ENCODE results near the gene PCED1B.
A peak's percentile ranks its signal among the peaks of the same experiment; 100 is the strongest.
"Not testable (repeated sequence)": the region's sequence is repeated elsewhere in the genome, so short reads cannot be mapped to it uniquely, and the experiment has no call there.

PCED1B gene

DNA sequence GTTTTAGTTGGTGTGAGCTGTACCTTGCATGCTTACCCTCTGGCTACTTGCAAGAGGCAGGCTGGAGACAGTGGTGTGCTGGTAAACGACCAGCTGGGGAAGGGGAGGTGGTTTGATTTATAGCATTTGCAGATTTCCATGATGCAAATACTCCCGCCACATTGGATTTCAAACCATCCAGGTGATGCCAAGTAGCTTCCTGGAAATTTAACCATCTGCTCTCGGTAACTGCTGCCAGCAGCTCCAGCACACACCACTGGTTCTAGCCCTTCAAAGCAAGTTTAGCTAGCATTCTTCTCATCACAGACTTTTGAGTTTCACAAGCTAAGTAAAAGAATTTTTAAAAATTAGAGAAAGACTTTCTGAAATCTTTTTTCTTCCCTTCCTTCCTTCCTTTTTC lies 104.8 kb downstream of the PCED1B start:
- peak; percentile 48 for DNase-seq

DNA sequence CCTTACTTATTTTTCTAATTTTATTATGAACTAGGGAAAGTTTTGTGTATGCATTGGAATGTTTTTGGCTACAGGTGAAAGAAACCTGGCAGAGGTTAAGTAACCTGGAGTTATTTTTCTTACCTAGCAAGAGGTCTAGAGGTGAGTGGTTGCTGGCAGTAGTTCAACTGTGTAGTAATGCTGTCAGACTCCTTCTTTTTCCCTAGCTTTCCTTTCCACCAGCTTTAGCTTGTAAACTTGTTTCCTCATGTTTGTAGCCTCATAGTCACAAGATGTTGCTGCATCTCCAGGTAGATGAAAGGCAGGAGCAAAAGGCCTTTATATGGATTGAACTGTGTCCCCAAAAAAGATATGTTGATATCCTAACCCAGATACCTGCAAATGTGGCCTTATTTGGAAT lies 105.4 kb downstream of the PCED1B start:
- no peak for DNase-seq

DNA sequence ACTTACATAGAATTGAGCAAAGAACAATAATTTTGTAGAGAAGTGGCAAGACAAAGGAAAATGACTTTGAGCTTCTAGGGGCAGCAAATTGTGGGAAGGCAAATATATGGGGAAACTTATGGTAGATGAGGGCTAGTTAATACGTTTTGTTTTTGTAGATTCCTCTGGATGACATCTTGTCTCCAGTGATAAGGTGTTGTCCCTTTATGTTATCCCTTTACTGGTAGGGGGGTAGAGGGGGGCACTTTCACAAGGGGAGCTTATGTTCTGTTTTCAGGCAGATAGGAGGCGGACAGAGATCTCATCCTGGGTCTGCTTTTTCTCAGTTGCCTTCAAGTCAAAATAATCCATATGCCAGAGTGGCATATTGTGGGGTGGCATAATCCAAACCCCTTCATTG lies 106.8 kb downstream of the PCED1B start:
- DNase-seq = no peak

DNA sequence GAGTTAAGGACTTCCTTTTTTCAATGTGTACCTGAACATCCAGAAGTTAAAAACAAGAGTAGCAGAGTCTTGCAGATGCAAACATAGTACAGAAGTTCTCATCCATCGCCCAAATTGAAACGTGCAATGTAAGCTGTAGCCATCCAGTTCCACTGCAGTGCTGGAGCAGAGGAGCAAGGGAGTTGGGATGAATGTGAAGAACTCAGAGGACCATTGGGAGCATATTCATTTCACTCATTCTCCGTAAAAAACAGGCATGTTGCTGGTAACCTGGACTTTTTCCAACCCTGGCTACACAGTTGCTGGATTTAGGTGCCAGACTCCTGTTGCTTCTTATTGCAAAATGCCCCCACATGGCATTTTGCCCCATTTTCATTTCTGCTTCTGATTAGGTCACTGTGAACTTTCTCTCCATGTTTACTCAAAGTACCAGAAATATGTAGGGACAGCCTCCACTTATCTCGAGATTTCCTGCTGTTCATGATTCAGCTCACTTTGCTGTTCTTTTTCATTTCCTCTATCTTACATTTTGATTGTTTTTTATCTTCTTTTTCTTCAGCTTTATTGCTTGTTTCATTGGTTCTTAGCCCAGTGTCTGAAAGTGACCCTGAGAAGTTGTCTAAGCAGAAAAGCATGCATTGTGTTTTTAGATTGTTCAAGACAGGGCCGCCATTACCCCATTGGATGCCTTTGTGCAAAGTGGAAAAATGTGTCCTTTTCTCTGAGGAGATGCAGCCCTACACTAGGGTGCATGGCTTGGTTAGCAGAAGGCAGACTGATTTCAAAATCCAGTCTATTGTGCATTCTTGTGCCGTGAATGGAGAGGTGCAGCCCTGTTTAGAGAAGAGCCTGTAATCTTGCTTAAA lies 109.4 kb downstream of the PCED1B start:
- no peak for DNase-seq

DNA sequence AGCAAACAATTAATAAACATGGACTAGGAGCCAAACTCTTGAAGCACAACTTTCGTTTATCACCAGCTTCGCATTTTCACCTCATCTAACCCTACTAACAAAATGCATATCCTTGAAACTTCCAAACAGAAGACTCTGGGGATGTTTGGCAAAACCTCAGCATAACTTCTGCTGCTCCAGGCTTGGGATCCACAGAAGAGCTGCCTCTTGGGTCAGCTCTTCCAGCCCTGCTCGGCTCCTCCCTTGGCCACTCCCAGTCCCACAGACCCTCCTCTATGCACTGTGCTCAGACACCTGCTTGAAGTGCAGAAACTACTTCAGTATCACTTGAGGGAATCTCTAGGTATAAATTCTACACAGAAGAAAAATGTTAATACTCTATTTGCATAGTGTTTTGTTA lies 110.3 kb downstream of the PCED1B start:
- no peak for DNase-seq

DNA sequence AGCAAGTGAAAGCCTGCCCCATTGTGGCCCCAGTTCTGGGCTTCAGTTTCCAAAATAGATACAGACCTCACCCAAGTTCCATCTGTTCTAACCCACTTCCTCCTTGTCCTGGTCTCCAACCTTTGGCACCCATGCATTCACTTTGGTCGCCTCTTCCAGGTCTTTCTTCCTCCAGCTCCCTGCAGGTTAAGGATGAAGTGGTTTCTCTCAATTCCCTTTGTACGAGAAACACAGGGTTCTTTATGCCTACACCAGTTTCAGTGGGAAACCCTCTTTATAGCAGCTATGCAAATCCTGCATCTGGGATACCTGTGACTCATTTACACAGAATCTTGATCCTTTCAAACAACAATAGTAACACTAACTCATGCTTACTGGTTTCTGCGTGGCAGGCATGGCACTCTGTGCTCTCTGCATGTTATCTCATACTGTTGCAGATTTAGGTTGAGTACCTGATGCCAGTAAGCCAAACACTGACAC lies 110.9 kb downstream of the PCED1B start:
- no peak for DNase-seq

DNA sequence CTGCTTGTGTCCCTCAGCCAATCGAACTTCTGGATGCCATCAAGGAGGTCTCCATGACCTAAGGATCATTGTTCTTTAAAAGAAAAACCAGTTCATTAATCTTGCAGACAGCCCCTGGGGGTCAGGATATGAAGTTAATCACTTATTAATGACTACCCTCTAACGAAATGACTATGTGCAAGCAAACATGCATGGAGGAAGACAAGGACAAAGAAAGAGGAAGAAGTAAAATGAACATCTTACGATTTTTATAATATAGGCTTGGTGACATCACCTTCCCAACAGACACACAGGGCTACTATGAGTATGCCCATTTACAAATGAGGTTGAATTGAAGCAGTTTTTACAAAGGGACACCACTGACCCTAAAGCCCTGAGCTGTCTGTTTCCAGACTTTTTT lies 111.5 kb downstream of the PCED1B start:
- no peak for DNase-seq

DNA sequence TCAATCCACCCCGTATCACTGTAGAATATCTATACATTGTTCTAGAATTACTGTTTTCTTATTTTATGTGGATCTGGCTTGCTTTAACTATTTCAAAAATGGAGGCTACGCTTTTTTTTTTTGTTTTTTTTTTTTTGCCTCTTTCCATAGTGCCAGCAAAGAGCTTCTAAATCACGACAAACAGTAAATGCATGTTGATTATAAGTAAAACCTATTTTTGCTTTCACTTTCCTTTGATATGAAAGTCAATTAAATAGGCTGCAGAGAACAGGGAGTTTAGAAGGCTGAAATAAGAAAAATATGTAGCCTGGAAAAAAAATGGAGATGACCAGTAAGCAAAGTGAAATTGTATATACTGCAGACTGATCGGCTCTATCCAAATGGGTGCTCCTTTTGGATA lies 112.6 kb downstream of the PCED1B start:
- DNase-seq = no peak

DNA sequence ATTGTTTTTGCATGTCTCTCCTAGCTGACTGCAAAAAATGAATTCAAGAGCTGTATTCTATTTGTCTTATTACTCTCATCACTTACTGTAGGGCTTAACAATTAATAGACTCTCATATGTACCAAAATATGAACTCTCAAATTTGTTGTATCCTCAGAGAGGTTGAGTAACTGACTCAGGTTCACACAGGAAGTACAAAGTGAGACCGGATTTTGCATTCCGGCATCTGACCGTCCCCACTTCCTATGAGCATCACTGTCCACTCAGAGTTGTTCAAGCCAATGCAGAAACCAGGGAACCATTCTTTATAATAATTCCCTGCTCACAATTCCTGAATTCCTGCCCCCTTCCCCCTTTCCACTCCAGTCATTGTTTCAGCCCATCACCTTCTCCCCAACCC lies 113.6 kb downstream of the PCED1B start:
- no peak for DNase-seq

DNA sequence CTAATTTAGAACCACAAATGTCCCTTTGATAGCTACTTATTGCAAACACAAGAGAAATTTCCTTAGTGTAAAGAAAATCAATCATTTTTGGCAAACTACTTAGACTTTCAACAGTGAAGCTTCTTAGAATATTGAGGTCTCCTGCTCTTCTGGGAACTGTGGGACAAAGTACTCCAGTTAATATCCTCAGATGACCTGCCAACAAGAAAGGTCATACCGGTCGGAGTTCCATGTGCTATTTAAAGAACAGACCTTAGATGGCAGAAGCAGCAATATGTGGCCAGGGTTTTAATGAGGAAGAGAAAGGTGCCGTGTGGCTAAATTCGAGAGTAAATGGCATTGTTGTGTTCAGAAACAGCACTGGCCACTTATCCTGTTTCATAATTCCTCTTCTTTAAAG lies 115.1 kb downstream of the PCED1B start:
- no peak for DNase-seq

DNA sequence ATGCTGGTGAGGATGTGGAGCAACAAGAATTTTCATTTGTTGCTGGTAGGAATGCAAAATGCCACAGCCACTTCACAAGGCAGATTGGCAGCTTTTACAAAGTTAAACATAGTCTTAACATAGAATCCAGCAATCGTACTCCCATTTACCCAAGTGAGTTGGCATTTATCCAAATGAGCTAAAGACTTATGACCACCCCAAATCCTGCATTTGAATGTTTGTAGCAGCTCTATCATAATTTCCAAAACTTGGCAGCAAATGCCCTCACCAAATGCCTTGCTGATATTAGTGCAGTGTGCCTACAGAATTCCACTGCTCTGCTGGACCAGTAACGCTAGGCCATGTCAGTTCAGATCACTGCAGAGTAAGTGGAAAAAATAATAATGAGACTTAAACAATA lies 121.0 kb downstream of the PCED1B start:
- no peak for DNase-seq

DNA sequence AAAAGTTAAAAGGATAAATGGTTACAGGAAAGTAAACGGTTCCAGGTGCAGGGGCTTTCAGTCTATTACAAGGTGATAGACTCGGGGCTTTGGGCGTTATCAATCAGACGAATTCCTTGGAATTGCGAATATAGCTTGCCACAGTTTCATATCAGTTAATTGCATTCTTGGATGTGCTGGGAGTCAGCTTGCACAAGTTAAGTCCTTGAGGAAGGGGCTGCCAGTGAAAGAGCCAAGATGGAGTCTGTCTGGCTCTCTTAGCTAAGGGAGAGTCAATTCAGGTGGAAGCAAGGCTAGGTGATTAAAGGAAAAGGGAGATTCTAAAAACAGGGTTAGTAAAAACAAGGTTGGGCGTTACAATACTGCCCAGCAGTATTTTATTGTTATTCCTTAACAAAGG lies 121.8 kb downstream of the PCED1B start:
- not testable (repeated sequence) for DNase-seq

DNA sequence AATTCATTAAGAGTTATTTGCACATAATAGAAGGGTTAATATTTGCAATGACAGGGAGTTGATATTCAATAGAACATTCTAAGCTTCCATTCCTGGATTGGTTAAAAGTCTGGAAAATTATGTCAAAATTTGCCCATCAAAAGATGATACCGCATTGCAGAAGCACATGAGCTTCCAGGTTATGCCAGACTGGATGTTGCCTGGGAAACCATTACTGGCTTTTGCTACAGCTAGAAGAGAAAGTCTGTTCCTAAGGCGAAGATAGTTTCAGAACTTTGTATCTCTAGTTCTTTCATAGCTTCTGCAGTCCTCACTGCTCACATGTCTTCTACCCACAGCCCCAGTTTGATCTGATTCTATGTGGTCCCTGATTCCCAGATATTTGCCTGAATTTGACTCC lies 122.8 kb downstream of the PCED1B start:
- DNase-seq = no peak

DNA sequence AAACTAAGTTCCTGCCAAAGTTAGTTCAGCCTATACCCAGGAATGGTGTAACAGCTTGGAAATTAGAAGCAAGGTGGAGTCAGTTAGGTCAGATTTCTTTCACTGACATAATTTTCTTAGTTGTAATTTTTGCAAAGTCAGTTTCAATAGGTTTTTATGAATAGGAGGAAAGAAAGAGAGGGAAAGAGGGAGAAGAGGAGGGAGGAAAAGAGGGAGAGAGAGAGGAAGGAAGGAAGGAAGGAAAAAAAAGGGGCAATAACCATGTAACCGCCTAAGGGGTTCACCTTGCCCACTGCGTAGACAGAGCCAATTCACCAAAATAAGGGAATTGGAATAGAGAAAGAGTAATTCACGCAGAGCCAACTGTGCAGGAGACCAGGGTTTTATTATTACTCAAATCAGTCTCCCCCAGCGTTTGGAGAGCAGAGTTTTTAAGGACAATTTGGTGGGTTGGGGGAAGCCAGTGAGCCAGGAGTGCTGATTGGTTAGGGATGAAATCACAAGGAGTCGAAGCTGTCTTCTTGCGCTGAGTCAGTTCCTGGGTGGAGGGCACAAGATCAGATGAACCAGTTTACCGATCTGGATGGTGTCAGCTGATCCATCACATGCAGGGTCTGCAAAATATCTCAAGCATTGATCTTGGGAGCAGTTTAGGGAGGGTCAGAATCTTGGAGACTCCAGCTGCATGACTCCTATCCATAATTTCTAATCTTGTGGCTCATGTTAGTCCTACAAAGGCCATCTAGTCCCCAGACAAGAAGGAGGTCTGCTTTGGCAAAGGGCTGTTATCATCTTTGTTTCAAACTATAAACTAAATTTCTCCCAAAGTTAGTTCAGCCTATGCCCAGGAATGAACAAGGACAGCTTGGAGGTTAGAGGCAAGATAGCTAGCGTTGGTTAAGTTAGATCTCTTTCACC lies 126.4 kb downstream of the PCED1B start:
- no peak for DNase-seq

DNA sequence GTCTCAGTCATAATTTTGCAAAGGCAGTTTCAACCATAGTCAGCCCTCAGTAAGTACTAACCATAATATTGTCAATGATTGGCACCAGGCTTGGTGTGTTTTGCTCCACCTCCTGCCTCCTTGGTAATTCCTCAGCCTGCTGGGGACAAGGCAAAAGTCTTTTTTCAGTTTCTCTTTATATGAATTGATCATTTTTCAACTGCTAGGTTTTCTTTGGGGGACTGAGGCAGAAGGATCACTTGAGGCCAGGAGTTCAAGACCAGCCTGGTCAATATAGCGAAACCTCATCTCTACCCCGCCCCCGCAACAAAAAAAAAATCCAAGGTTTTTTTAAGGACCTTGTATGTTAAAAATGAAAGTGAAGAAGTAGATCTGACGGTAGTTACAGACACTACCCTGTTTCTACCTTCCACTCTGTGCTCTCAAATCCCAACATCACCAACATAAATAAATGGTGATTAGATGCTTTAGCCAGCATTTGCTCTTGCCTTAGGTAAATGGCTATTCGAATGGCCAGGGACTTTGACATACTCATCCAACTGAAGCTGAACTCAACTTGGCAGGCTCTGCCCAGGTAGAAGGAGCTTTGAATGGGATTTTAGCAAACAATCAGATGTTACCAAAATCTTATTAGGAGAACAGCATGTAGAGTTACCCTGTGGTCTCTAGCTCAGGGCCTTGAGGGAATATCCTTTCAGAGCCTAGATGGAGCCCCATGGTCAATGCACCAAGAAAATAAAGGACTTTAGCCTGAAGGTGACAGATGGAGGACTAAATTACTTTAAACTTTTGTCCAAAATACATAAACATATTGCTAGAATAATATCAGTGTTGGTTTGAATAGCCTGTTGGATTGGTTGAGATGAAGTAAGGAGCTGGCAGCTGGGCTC lies 127.3 kb downstream of the PCED1B start:
- DNase-seq = no peak

DNA sequence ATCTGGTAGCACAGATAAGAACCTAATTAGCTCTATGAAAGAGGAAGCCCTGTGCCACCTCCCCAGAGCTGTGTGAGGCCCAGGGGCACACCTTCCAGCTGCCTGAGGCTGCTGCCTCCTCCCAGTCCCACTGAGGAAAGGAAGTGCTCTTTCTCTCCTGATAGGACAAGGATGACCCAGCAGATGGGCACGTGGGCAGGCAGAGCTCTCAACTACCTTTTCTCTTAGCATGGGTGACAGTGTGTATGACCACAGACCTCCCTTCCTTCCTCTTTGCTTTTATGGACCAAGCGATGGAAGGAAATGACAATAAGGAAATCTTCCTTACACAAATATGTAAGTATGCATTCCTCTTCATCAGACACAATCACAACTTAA lies 127.9 kb downstream of the PCED1B start:
- DNase-seq = no peak

DNA sequence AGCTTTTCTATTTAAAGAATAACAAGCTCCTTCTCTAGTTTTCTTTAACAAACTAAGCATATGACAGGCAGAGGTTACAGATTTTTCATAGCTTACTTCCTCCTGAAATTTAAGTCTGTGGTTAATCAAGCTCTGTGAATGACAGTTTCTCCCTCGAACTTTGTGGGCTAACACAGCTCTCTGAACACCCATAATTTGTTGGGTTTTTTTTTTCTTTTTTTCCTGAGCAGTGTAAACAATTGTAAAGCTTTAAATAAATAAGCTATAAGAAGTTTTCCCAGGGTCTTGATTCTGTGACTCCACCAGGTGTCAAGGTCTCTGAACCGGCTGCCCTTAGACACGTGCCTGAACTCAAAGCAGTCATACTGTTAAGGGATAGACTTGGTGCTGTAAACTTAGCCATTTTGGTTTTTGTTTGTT lies 128.4 kb downstream of the PCED1B start:
- no peak for DNase-seq

DNA sequence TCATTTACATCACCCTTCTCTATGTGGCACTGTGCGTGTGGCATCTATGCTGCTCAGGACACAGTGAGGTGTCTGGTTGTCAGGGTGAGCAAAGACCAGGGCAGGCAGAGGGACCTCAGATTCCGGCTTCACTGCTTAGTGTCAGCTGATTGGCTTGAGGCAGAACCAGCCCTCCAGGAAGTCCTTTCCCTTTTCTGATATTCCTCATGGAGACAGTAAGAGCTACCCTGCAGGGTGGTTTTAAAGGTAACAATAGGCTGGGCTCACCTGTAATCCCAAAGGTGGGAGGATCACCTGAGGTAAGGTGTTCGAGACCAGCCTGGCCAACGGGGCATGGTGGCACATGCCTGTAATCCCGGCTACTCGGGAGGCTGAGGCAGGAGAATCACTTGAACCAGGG lies 129.6 kb downstream of the PCED1B start:
- DNase-seq = no peak

DNA sequence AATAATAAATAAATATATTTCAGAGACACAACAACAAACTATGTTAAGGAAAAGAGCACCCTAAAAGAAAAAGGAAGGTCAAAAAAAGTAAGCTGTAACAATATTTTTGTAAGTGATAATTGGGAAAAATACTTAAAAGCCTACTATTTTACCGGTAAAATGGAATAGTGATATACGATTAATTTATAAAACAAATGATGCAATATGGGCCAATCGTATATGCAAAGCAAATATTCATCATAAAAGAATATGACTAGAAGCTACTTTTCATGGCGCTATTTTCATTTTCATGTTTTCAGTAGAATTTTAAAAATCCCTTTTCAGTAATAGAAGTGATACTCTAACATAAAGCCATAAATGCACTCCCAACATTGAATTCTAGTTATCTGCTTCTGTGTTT lies 131.4 kb downstream of the PCED1B start:
- DNase-seq = no peak

DNA sequence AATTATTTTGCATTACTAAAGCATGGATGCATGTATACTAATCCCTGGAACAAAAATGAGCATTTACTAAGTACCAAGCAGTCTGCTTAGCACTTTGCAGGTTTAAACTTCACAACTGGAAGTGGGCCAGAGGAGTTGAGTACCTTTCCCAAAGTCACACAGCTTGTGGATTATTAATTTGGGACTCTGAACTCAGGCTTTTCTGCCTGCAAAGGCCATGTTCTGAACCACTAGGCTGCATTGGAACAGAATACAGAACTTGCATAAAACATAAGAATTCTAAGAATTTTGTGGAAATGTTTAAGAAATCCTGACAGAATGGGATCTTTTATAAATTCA lies 133.2 kb downstream of the PCED1B start:
- no peak for DNase-seq

DNA sequence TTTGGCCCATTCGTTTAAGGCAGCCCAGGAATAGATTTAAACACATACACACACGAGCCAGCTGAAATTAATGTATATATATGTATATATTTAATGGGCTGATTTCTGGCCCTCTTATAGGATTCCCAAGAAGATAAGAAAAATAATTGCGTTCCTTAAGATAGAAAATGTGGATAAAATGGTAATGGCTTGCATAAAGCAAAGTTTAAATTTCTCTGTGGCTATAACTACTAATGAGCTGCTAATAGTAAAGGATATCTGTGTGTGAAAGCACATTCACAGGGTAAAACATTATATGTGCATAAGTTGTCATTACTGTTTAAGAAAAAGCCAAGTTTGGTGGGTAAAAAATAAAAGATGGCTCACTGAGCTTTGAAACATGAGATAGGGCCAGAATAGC lies 134.0 kb downstream of the PCED1B start:
- no peak for DNase-seq

DNA sequence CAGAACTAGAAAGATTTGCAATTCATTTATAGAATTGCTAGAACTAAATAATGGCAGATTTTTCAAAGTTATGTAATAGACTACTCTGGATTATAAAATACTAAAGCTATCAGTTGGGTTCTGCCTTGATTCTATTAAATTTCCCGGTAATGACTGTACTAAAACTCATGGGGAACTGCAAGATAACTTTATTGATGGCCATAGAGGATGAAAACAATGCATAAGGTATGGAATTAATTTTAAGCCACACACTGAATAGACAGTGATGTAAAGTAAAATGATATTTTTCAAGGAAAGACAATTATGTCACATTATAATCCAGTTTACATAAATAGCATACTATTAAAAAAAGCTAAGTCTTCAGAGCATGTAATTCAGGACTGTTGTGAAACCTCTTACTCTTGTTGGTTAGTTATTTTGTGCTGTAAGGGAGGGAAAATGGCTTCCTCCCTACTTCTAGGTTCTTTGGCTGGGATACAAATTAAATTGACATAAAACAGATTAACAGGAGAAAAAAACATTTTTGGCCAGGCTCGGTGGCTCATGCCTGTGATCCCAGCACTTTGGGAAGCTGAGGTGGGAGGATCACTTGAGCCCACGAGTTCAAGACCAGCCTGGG lies 134.7 kb downstream of the PCED1B start:
- DNase-seq = no peak

DNA sequence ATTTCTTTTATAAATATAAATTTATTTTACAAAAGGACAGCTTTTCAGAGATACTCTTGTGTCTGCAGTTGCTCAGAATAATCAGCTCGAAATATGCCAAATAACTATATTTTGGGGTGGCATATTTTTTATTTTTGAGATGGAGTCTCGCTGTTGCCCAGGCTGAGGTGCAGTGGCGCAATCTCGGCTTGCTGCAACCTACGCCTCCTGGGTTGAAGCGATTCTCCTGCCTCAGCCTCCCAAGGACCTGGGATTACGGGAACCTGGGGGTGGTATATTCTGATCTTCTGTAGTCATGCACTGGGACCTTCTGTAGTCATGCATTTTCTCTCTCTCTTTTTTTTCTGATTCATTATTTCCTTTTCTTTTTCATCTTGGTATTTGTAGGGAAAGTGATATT lies 135.3 kb downstream of the PCED1B start:
- DNase-seq = no peak
